ENCODE results near the gene TRIM63. TPM values are rescaled to one million over a fixed set of nuclear protein-coding genes. Genes with fewer than 3 reads are reported as not detected.

TRIM63 gene
- polyA plus RNA-seq, 1 of the 3 experiments (the other 2 are of a cell fraction) = not detected

DNA sequence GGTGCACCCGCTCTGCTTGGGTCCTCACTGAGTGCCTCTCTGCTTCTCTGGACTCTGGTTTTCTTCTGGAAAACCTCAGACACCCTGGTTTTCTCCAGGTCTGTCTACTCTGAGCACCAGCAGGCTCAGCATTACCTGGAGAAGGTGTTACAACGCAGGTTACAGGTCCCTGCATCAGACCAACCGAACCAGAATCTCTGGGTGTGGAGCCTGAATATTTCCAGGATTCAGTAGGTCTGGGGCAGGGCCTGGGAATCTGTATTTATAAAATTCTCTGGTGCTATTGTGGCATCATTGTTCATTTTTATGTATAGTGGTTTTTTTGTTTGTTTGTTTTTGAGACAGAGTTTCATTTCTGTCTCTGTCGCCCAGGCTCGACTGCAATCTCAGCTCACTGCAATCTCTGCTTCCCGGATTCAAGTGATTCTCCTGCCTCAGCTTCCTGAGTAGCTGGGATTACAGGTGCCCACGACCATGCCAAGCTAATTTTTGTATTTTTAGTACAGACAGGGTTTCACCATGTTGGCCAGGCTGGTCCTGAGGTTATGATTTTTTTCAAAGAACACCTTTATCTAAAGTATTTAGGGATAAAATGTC is 20.1 kb downstream of the TRIM63 start:
- Histone ChIP-seq H3K4me2 (no peak overlapping the region), H3K79me2 (ENCODE audit: insufficient read depth) (no peaks in the 10 kb centered on the region), H2AFZ (ENCODE audit: low read depth) (no peak overlapping the region), H4K20me1 (ENCODE audit: insufficient read depth) (no peaks in the 10 kb centered on the region), H3K4me3 (ENCODE audit: low read depth in 2 of 2, low read length in 1 of 2) (no peak overlapping the region), H3K9me2 (no peaks in the 10 kb centered on the region), H3K9ac (no peak overlapping the region), H3K27me3 (ENCODE audit: insufficient read depth) (peaks cover 71% of the 10 kb centered on the region), H3K4me1 (ENCODE audit: control insufficient read depth in 1 of 2, insufficient read depth in 2 of 2, low read depth in 1 of 2, low read length in 1 of 2) (no peaks in the 10 kb centered on the region; a peak in 1 of 4 replicates), H3K9me3 (no peaks in the 10 kb centered on the region), H3K36me3 (replicated peaks in 1 of 2; ENCODE audit: control insufficient read depth in 1 of 2, insufficient read depth in 2 of 2, low read length in 1 of 2) (no peaks in the 10 kb centered on the region), H3K27ac (ENCODE audit: low read depth in 2 of 2, low read length in 1 of 2) (no peak overlapping the region), H3F3A (replicated peaks; ENCODE audit: insufficient read depth) (no peaks in the 10 kb centered on the region)
- no peak for TF ChIP-seq TCF12 (IDR thresholded peaks at IDR 0.05)
- TF ChIP-seq, protein P1, sequence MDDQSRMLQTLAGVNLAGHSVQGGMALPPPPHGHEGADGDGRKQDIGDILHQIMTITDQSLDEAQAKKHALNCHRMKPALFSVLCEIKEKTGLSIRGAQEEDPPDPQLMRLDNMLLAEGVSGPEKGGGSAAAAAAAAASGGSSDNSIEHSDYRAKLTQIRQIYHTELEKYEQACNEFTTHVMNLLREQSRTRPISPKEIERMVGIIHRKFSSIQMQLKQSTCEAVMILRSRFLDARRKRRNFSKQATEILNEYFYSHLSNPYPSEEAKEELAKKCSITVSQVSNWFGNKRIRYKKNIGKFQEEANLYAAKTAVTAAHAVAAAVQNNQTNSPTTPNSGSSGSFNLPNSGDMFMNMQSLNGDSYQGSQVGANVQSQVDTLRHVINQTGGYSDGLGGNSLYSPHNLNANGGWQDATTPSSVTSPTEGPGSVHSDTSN (IDR thresholded peaks at IDR 0.05) = no peak
- TF ChIP-seq NFIC (IDR thresholded peaks at IDR 0.05; ENCODE audit: borderline replicate concordance) = no peak
- TF ChIP-seq RAD21 (IDR thresholded peaks at IDR 0.05; ENCODE audit: low read length) = no peak
- no peak for TF ChIP-seq YY1 (IDR thresholded peaks at IDR 0.05; ENCODE audit: low read depth)
- TF ChIP-seq, protein P2, sequence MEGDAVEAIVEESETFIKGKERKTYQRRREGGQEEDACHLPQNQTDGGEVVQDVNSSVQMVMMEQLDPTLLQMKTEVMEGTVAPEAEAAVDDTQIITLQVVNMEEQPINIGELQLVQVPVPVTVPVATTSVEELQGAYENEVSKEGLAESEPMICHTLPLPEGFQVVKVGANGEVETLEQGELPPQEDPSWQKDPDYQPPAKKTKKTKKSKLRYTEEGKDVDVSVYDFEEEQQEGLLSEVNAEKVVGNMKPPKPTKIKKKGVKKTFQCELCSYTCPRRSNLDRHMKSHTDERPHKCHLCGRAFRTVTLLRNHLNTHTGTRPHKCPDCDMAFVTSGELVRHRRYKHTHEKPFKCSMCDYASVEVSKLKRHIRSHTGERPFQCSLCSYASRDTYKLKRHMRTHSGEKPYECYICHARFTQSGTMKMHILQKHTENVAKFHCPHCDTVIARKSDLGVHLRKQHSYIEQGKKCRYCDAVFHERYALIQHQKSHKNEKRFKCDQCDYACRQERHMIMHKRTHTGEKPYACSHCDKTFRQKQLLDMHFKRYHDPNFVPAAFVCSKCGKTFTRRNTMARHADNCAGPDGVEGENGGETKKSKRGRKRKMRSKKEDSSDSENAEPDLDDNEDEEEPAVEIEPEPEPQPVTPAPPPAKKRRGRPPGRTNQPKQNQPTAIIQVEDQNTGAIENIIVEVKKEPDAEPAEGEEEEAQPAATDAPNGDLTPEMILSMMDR (IDR thresholded peaks at IDR 0.05) = no peak
- no peak for TF ChIP-seq USF2 (IDR thresholded peaks at IDR 0.05; ENCODE audit: borderline replicate concordance, low read depth, low read length)
- no peak for TF ChIP-seq ZBTB33 (IDR thresholded peaks at IDR 0.05; ENCODE audit: borderline replicate concordance, low read depth)
- no peak for TF ChIP-seq EP300 (IDR thresholded peaks at IDR 0.05; ENCODE audit: borderline replicate concordance in 1 of 2, low read depth in 1 of 2, low read length in 1 of 2)
- no peak for TF ChIP-seq EZH2phosphoT487 (IDR thresholded peaks at IDR 0.05; ENCODE audit: borderline replicate concordance, low read depth)
- TF ChIP-seq CHD2 (IDR thresholded peaks at IDR 0.05; ENCODE audit: low read length, partially characterized antibody) = no peak
- TF ChIP-seq RCOR1 (IDR thresholded peaks at IDR 0.05; ENCODE audit: low read length) = no peak
- no peak for TF ChIP-seq NRF1 (IDR thresholded peaks at IDR 0.05; ENCODE audit: low read depth, low read length)
- TF ChIP-seq POLR2AphosphoS5 (IDR thresholded peaks at IDR 0.05; ENCODE audit: low read depth, low read length) = no peak
- no peak for TF ChIP-seq MXI1 (IDR thresholded peaks at IDR 0.05; ENCODE audit: low read depth, low read length)
- WGBS (ENCODE audit: low lambda C conversion rate) = 50% methylated on average over 6 of the region's 7 CpGs
- DNase-seq = no peak
- ChIA-PET POLR2A (no interaction called here), CTCF (interaction anchor here (1.1 to 4.1 kb wide), 2 partner anchors 13 to 97 kb away, joined by 6 to 19 read pairs; no protein-coding TSS in a partner anchor)

All from SK-N-SH (cell line).